ENCODE results near the gene CYB5R3.

DNA sequence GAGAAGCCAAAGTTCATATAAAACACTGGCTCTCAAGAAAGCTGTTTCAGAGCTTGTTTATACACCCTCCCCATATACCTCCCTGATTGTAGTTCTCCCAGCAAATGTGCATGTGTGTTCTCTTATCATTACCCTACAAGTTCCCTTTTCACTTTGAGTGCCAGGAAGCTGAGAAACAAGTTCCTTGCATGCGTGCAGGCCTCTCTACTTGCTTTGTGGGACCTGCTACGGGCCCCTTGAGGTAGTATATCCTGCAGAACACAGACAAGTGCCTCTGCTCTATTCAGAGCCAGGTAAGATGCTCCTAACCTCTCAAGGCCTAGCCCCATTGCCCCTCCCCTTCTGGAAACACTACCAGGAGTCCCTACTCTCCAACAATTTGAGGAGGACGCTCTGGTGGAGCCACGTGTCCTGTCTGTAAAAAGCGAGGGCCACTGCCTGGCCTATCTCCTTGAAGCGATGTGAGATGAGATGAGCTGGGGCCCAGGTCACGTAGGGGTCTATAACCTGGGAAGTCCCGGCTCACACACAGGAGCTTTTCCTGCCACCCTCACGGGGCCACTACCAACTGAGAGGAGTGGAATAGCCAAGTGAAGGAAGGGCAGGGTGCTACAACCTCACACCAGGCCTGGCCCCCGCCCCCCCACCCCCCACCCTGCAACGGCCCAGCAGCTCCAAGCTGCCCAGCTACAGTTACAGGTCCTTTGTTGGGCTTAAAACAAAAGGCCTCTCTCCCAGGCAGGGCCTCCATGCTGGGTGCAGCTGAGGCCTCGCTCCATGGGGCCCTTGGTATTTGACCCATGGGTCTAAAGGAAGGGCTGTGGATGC, 6.2 kb downstream of the CYB5R3 start:
- TF ChIP-seq, protein P1, sequence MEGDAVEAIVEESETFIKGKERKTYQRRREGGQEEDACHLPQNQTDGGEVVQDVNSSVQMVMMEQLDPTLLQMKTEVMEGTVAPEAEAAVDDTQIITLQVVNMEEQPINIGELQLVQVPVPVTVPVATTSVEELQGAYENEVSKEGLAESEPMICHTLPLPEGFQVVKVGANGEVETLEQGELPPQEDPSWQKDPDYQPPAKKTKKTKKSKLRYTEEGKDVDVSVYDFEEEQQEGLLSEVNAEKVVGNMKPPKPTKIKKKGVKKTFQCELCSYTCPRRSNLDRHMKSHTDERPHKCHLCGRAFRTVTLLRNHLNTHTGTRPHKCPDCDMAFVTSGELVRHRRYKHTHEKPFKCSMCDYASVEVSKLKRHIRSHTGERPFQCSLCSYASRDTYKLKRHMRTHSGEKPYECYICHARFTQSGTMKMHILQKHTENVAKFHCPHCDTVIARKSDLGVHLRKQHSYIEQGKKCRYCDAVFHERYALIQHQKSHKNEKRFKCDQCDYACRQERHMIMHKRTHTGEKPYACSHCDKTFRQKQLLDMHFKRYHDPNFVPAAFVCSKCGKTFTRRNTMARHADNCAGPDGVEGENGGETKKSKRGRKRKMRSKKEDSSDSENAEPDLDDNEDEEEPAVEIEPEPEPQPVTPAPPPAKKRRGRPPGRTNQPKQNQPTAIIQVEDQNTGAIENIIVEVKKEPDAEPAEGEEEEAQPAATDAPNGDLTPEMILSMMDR (IDR thresholded peaks at IDR 0.05), result no peak
- no peak for TF ChIP-seq POLR2A (IDR thresholded peaks at IDR 0.05)
